Mesenteric fat pad (tissue), 1 donor: ENCODE results near the gene PRKCZ. TPM values are rescaled to one million over a fixed set of nuclear protein-coding genes. Genes with fewer than 3 reads are reported as not detected.

ENCODE experiments used
- DNase-seq: peaks from one replicate; pipeline ENCODE4 v3.0.0-alpha.2; 2020; ENCODE audit warnings: low spot score
- total RNA-seq: library from RNA; stranded (reverse); fragmentation: NEBNext Ultra II Directional; extraction: Animal tissue kit (Norgen Biotek cat#: 25700); gene quantifications from one replicate; pipeline ENCODE4 v1.2.1, GENCODE V29; 2021
- donor health status: DM: yes; HTN: yes; CAD: no.

Gene PRKCZ
- total RNA-seq, 1 donor from 2014 or later: 1.4 TPM

GRCh38 chr1:2226525-2227345, 176.5 kb downstream of the PRKCZ start:
- peak; percentile 90 for DNase-seq

DNA sequence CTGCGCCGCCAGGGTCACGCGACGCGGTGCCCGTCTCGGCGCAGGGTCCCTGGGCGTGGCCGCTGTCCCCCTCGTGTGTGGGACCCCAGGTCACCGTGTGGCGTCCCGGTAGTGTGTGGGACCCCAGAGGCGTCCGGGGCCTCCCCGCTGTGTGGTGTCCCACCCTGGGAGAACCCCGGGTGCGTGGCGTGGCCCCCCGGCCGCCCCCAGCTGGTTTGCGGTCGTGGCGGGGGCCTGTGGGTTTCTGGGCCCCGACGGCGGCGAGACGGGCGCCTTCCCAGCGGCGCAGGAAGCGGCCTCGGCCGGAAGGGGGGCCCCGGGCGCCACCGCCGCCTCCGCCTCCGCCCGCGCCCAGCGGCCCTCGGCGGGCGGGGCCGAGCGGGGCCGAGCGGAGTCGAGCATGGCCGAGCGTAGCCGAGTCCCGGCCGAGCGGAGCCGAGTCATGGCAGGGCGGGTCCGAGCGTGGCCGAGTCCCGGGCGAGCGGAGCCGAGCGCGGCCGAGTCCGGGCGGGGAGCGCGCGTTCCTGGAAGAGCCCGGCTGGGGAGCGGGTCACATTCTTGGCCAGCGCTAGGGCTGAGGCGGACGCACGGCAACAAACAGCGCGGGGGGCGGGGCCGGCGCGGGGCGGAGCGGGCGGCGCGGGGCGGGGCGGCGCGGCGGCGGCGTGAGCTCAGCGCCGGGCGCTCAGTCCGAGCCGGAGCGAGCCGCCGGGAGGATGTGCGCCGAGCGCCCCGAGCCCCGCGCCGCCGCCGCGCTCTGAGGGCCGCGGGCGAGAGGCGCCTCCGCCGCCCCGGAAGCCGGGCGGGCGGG, 177.3 kb downstream of the PRKCZ start:
- peak; percentile 100 for DNase-seq

DNA sequence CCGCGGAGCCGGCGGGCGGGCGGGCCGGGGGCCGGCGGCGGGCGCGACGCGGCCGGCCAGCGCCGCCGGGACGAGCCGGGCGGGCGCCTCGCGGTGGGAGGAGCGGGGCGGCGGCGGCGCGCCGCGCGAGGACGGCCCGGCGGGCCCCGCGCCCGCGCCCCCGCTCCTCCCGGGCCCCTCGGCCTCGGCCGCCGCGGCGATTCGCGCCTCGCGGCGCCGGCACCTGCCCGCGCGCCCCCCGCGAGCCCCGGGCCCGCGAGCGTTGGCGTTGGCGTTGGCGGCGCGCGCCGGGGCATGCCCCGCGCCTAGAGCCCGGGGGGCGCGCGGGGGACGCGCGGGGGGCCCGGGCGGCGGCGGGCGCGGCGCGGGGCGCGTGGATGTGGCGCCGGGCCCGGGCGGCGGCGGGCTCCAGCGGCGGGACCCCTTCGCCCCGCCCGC, 178.0 kb downstream of the PRKCZ start, which contains the start of gene SKI:
SKI (plus strand) TSS at position 163 of the 438 bp plus-strand sequence. CDS start 448 bp downstream, outside the sequence.
- DNase-seq: no peak

GRCh38 chr1:2228694-2229036, 178.5 kb downstream of the PRKCZ start:
- no peak for DNase-seq

DNA sequence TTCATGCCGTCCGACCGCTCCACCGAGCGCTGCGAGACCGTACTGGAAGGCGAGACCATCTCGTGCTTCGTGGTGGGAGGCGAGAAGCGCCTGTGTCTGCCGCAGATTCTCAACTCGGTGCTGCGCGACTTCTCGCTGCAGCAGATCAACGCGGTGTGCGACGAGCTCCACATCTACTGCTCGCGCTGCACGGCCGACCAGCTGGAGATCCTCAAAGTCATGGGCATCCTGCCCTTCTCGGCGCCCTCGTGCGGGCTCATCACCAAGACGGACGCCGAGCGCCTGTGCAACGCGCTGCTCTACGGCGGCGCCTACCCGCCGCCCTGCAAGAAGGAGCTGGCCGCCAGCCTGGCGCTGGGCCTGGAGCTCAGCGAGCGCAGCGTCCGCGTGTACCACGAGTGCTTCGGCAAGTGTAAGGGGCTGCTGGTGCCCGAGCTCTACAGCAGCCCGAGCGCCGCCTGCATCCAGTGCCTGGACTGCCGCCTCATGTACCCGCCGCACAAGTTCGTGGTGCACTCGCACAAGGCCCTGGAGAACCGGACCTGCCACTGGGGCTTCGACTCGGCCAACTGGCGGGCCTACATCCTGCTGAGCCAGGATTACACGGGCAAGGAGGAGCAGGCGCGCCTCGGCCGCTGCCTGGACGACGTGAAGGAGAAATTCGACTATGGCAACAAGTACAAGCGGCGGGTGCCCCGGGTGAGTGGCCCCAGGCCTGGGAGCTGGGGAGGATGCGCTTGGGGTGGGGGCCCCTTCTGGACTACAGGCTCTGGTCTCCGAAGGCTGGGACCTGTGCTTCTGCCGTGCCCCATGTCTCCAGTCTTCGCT, 179.0 kb downstream of the PRKCZ start:
- no peak for DNase-seq

- DNase-seq: no peak
Measured at GRCh38 chr1:2229911-2230731, 179.9 kb downstream of the PRKCZ start.

GRCh38 chr1:2230781-2231531, 180.7 kb downstream of the PRKCZ start:
- DNase-seq: no peak

DNA sequence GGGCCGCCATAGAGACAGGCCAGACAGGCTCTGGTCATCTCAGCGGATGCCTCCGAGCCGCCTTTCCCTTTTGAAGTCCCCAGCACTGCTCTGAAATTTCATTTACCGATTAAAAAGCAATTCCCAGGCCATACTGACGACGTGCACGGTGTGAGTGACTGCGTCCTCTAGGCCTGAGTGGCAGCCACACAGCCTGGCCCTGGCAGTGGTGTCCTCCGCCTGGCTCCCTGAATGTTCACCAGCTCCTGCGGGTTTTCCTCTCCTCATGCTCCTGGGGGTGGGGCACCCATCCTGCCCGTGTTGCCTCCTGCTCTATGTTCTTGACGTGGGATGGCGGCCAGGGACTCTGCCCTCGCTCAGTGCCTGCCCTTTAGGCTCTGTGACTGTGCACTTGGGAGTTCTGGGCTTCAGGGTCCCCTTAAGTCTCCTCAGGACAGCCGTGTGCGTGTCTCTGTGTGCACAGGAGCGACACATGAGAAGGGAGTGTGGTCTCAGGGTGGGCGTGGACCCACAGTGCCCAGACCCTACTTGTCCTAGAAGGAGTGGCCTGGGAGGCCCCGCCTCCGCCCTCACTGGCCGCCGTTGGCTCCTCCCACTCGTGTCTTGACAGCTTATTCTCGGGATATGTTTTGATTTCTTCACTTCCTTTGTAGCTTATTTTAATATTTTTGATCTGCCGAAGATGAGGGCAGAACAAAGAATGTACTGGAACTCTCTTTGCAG, 181.5 kb downstream of the PRKCZ start:
- DNase-seq: no peak

- DNase-seq: no peak
Measured at GRCh38 chr1:2232255-2232915, 182.2 kb downstream of the PRKCZ start.

GRCh38 chr1:2232916-2233438, 182.8 kb downstream of the PRKCZ start:
- no peak for DNase-seq

- DNase-seq: no peak
Measured at GRCh38 chr1:2233468-2233867, 183.3 kb downstream of the PRKCZ start.

GRCh38 chr1:2233997-2234761, 184.0 kb downstream of the PRKCZ start:
- peak; percentile 96 for DNase-seq

- DNase-seq: no peak
Measured at GRCh38 chr1:2234762-2235113, 184.5 kb downstream of the PRKCZ start.
